GM08714 (cell line): ENCODE measurements around the gene B4GALNT1.
A peak's percentile ranks its signal among the peaks of the same experiment; 100 is the strongest.
"Not testable (repeated sequence)": the region's sequence is repeated elsewhere in the genome, so short reads cannot be mapped to it uniquely, and the experiment has no call there.

Experiments used
- H3K4me3 ChIP-seq: fragments of 200-500 bp; sonication (Bioruptor generic); 2 replicates; pipeline ENCODE4 v1.5.1; 2014; ENCODE audit warnings: mild to moderate bottlenecking, low read length, inconsistent platforms
- ZNF274 ChIP-seq: IDR thresholded peaks from 2 replicates; pipeline ENCODE4 v1.6.1; 2012; ENCODE audit warnings: mild to moderate bottlenecking, low read depth, low read length

B4GALNT1 gene

DNA sequence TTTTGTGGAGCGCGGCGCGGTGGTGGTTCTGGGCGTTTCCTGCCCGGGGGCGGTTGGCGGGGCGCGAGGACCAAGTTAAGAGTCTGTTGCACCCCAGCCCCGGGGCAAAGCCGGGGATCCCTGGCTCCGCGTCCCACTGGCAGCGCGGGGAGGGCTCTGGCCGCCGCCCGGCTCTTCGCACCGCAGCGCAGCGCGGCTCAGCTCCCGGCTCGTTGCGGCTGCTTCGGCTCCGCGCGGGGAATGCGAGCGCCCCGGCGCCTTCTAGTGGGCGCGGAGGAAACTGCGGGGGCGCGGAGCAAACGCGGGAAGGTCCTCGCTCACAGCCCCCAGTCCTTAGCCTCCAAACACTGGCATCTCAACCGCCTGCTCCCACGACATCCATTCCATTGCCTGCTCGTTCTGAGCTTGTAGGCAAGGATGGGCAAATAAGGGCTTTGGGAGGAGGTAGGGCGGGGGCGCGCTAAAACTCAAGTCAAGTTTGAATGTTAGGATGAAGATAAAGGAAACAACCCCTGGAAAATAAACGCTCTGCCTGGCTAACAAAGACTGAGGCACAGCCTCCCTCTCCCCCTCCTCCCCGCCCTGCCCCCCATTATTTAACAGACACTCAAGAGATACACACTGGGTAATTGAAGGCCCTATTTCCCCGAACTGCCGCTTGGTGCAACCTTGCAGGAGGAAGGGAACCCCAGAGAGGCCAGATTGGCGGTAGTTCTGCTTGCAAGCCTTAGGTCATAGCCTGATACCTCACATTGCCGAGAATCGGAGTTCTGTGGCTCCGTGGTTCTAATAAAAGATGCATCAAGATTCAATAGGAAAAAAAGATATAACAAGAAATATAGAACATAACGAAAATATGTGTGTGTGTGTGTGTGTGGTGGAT is at the start of gene B4GALNT1:
Gene B4GALNT1, minus strand, starts transcription at position 244 of the 883 bp plus-strand sequence. CDS start 1,069 bp downstream, outside the sequence.
- no peak for TF ChIP-seq ZNF274
- peak within 1 kb of the TSS; percentile 65 for H3K4me3 ChIP-seq

DNA sequence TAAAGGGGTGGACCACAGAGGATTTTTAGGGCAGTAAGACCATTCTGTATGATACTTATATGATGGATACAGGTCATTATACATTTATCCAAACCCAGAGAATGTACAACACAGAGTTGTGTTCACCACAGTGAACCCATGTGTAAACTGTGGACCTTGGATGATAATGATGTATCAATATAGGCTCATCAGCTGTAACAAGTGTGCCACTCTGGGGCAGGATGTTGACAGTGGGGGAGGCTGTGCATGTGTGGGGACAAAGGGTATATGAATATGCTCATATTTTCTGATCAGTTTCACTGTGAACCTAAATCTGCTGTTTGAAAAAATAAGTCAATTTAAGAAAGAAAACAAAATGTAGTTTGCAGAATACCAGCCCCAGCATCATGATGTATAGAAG is 46.7 kb upstream of the B4GALNT1 start:
- H3K4me3 ChIP-seq = no peak overlapping the region
- TF ChIP-seq ZNF274 = no peak

DNA sequence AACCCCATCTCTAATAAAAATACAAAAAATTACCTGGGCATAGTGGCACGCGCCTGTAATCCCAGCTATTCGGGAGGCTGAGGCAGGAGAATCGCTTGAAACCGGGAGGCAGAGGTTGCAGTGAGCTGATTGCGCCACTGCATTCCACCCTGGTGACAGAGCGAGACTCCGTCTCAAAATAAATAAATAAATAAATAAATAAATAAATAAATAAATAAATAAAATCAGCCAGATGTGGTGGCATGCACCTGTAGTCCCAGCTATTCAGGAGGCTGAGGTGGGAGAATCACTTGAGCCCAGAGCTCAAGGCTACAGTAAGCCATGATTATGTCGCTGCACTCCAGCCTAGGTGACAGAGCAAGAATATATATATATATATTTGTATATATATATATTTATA is 44.9 kb upstream of the B4GALNT1 start:
- H3K4me3 ChIP-seq = not testable (repeated sequence)

DNA sequence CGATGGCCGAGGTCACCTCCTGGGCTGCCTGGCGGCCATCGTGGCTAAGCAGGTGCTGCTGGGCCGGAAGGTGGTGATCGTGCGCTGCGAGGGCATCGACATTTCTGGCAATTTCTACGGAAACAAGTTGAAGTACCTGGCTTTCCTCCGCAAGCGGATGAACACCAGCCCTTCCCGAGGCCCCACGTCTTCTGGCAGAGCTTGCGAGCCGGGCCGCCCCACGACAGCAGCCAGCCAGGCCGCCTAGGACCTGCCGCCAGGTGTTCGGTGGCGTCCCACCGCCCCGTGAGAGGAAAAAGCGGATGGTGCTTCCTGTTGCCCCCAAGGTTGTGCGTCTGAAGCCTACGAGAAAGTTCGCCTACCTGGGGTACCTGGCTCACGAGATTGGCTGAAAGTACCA is 41.7 kb upstream of the B4GALNT1 start:
- H3K4me3 ChIP-seq = no peak overlapping the region
- no peak for TF ChIP-seq ZNF274

DNA sequence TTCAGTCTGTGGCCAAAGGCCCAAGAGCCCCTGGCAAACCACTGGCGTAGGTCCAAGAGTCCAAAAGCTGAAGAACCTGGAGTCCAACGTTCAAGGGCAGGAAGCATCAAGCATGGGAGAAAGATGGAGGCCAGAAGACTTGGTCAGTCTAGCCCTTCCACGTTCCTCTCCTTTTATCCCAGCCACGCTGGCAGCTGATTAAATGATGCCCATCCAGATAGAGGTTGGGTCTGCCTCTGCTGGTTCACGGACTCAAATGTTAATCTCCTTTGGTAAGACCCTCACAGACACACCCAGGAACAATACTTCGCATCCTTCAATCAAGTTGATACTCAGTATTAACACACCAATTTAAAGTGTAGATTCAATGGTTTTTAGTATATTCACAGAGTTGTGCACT is 39.8 kb upstream of the B4GALNT1 start:
- no peak for TF ChIP-seq ZNF274
- H3K4me3 ChIP-seq = no peak overlapping the region

DNA sequence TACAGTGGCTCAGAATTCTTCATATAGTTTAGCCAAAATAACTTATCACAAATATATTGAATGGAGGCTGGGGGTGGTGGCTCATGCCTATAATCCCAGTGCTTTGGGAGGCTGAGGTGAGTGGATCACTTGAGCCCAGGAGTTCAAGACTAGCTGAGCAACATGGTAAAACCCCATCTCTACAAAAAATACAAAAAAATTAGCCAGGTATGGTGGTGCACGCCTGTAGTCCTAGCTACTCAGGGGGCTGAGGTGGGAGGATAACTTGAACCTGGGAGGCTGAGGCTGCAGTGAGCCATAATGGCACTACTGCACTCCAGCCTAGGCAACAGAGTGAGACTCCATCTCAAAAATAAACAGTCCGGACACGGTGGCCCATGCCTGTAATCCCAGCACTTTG is 38.8 kb upstream of the B4GALNT1 start:
- H3K4me3 ChIP-seq = not testable (repeated sequence)

DNA sequence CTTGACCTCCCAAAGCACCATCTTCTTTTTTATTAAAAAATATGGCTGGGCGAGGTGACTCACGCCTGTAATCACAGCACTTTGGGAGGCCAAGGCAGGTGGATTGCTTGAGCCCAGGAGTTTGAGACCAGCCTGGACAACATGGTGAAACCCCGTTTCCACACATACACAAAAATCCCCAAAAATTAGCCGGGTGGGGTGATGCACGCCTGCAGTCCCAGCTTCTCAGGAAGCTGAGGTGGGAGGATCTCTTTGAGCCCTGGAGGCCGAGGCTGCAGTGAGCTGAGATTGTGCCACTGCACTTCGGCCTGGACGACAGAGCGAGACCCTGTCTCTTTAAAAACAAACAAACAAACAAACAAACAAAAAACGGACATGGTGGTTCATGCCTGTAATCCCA is 36.7 kb upstream of the B4GALNT1 start:
- H3K4me3 ChIP-seq = not testable (repeated sequence)

DNA sequence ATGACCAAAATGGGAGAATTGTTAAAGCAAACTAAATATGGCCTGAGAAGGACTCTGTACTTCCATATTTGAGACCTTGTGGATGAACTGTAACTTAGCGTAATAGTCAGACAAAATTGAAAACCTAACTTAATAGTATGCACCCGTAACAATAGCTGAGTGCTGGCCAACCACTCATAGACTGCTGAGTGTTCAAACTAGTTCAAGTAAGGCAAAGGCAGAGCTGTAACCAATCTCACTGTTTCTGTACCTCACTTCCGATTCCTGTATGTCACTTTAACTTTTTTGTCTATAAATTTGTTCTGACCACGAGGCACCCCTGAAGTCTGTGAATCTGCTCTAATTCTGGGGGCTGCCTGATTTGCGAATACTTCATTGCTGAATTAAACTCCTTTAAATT is 33.9 kb upstream of the B4GALNT1 start:
- TF ChIP-seq ZNF274 = no peak

DNA sequence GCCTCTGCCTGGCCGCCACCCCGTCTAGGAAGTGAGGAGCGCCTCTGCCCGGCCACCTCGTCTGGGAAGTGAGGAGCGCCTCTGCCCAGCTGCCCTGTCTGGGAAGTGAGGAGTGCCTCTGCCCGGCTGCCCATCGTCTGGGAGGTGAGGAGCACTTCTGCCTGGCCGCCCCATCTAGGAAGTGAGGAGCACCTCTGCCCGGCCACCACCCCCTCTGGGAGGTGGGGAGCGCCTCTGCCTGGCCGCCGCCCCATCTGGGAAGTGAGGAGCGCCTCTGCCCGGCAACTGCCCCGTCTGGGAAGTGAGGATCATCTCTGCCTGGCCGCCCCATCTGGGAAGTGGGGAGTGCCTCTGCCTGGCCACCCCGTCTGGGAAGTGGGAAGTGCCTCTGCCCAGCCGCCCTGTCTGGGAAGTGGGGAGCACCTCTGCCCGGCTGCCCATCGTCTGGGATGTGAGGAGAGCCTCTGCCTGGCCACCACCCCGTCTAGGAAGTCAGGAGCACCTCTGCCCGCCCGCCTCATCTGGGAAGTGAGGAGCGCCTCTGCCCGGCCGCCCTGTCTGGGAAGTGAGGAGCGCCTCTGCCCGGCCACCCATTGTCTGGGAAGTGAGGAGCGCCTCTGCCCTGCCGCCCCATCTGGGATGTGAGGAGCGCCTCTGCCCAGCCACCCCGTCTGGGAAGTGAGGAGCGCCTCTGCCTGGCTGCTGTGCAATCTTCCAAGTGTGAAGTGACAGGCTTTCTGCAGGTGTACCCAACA is 32.2 kb upstream of the B4GALNT1 start:
- not testable (repeated sequence) for H3K4me3 ChIP-seq

More for the DNA sequence above, 33.9 kb upstream of the B4GALNT1 start:
- no peak overlapping the region for H3K4me3 ChIP-seq

DNA sequence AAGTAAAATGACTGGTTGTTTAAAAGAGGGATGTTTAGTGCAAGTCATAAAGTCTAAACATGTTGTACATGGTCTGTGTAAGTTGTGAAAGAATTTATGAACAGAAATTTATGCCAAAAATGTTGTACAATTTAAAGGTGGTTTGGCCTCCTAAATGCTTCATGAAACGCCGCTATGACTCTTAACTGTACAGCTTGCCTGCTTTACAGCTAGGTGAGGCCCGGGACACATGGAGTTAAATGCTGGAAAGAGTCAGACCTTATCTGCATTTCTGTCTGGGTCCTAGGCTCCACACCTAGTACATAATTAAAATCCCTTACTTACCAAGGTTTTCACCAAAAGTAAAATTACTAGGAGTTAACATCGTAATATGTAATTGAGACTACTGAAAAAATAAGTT is 28.4 kb upstream of the B4GALNT1 start:
- no peak for TF ChIP-seq ZNF274
- H3K4me3 ChIP-seq = no peak overlapping the region

DNA sequence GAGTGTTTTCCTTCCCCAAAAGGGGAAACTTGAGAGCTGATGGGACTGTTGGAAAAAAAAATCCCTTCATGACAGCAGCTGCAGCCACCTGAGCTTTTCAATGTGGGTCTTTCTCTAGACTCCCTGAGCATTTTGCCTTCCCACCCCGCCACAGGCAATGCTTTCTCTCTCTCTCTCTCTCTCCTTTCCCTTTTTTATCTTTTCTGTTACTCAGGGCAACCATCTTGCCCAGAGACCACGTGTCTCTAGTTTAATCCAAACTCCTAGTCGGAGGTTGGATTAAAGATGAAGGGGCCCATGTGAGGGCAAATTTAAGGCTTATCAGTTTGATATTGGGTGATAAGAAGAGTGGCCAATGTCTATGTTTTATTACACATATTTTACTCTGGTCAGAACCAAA is 25.9 kb upstream of the B4GALNT1 start:
- H3K4me3 ChIP-seq = no peak overlapping the region
- TF ChIP-seq ZNF274 = no peak

DNA sequence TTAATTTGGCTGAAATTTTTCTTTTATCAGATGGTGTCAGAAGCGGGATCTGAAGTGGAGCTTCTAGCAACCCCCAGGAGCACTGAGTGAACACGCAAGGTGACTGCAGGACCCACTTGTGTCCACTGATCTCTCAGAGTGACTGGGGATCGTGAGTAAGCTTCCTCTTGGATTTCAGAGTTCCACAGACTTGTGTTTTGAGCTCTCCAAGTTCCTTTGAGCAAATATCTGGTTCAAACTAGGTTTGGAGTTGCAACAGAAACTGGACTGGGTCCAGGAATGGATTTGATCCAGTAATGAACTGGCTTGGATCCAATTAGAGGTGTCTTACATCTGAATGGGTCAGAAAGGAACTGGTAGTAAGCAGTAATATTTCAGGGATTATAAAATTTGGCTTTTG is 24.7 kb upstream of the B4GALNT1 start:
- no peak for TF ChIP-seq ZNF274
- H3K4me3 ChIP-seq = no peak overlapping the region

DNA sequence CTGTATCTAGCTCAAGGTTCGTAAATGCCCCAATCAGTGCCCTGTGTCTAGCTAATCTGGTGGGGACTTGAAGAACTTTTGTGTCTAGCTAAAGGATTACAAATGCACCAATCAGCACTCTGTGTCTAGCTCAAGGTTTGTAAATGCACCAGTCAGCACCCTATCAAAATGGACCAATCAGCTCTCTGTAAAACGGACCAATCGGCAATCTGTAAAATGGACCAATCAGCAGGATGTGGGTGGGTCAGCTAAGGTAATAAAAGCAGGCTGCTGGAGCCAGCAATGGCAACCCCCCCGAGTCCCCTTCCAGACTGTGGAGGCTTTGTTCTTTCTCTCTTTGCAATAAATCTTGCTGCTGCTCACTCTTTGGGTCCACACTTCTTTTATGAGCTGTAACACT is 23.4 kb upstream of the B4GALNT1 start:
- not testable (repeated sequence) for H3K4me3 ChIP-seq

DNA sequence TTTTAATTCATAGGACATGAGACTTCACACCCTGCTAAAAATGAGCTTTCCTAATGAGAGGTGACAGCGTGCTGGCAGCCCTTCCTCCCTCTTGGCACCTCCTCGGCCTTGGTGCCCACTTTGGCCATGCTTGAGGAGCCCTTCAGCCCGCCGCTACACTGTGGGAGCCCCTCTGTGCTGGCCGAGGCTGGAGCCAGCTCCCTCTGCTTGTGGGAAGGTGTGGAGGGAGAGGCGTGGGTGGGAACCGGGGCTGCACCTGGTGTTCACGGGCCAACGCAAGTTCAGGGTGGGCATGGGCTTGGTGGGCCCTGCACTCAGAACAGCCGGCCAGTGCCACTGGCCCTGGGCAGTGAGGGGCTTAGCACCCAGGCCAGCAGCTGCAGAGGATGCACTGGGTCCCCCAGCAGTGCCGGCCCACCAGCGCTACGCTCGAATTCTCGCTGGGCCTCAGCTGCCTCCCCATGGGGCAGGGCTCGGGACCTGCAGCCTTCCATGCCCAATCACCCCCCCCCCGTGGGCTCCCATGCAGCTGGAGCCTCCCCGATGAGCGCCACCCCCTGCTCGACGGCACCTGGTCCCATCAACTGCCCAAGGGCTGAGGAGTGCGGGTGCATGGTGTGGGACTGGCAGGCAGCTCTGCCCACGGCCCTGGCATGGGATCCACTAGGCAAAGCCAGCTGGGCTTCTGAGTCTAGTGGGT is 22.7 kb upstream of the B4GALNT1 start:
- no peak for TF ChIP-seq ZNF274
- no peak overlapping the region for H3K4me3 ChIP-seq

DNA sequence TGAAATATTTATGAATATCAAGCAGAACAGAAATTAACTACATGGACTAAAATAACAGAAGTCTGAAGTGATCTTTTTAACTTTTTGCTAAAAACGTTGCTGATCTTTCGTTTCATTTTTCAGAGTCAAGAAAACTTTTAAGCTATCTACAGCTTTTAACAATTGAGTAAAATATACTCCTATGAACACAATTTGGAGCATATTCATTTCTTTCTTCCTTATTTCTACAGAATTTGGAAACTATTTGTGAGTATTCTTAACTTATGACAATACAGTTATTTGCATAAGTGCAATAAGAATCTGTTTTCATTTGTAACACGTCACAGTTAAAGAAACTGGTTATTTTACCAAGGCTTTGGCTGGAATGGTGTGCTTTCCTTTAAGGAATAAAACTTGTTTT is 21.0 kb upstream of the B4GALNT1 start:
- H3K4me3 ChIP-seq = no peak overlapping the region
- TF ChIP-seq ZNF274 = no peak

DNA sequence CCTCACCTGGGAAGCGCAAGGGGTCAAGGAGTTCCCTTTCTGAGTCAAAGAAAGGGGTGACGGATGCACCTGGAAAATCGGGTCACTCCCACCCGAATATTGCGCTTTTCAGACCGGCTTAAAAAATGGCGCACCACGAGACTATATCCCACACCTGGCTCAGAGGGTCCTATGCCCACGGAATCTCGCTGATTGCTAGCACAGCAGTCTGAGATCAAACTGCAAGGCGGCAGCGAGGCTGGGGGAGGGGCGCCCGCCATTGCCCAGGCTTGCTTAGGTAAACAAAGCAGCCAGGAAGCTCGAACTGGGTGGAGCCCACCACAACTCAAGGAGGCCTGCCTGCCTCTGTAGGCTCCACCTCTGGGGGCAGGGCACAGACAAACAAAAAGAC is 13.7 kb upstream of the B4GALNT1 start:
- not testable (repeated sequence) for H3K4me3 ChIP-seq

DNA sequence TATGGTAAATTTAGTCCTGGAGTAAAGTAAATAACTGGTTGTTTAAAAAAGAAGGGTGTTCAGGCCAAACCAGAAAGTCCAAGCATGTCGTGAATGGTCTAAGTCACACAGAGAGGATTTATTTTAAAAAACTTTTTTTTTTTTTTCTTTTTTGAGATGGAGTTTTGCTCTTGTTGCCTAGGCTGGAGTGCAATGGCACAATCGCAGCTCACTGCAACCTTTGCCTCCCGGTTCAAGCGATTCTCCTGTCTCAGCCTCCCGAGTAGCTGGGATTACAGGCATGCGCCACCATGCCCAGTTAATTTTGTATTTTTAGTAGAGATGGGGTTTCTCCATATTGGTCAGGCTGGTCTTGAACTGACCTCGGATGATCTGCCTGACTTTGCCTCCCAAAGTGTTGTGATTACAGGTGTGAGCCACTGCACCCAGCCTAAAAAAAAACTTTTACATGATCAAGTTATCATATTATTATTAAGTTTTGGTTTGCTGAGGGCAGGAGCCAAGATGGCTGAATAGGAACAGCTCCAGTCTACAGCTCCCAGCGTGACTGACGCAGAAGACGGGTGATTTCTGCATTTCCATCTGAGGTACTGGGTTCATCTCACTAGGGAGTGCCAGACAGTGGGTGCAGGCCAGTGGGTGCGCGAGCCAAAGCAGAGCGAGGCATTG is 13.1 kb upstream of the B4GALNT1 start:
- H3K4me3 ChIP-seq = not testable (repeated sequence)
